PC-9 (cell line): ENCODE data around the gene AQP12B.

ENCODE experiments used
- CTCF ChIP-seq: fragments of 200-600 bp; sonication (generic); conservative IDR thresholded peaks from 2 replicates; pipeline ENCODE4 v1.6.1; 2017; ENCODE audit warnings: mixed run types, antibody characterized with exemption, mild to moderate bottlenecking, moderate library complexity
- EZH2 ChIP-seq: fragments of 200-600 bp; sonication (generic); IDR thresholded peaks from 2 replicates; pipeline ENCODE4 v1.8.0; 2017; ENCODE audit warnings: antibody characterized with exemption, low read depth

- TF ChIP-seq CTCF, result no peak
- TF ChIP-seq EZH2, result no peak
Measured at GRCh38 chr2:240712121-240712520, 29.4 kb upstream of the AQP12B start.
